Measurements from ENCODE around the gene RPS2. TPM values are rescaled to one million over a fixed set of nuclear protein-coding genes. Genes with fewer than 3 reads are reported as not detected.
A peak's percentile ranks its signal among the peaks of the same experiment; 100 is the strongest.
"Not testable (repeated sequence)": the region's sequence is repeated elsewhere in the genome, so short reads cannot be mapped to it uniquely, and the experiment has no call there.

Gene RPS2
- total RNA-seq, 1 donor from 2014 or later: 1,669 TPM

- no peak for DNase-seq (ENCODE audit: low spot score)
Observed at GRCh38 chr16:1963806-1964505, 670 bp downstream of the RPS2 start.

GRCh38 chr16:1962161-1963153 lies 2.2 kb downstream of the RPS2 start:
- DNase-seq (ENCODE audit: low spot score): not testable (repeated sequence)

GRCh38 chr16:1961651-1962067 lies 3.0 kb downstream of the RPS2 start:
- DNase-seq (ENCODE audit: low spot score): no peak

GRCh38 chr16:1960665-1961630 lies 3.7 kb downstream of the RPS2 start:
- no peak for DNase-seq (ENCODE audit: low spot score)

- DNase-seq (ENCODE audit: low spot score): peak; percentile 89
Observed at GRCh38 chr16:1959269-1960039, 5.2 kb downstream of the RPS2 start, which contains the start of gene NDUFB10. Gene NDUFB10, plus strand, starts transcription at chr16:1959538. Its CDS starts 87 bp downstream, at chr16:1959625.

GRCh38 chr16:1958715-1959268 lies 5.8 kb downstream of the RPS2 start:
- DNase-seq (ENCODE audit: low spot score): no peak

- DNase-seq (ENCODE audit: low spot score): not testable (repeated sequence)
Observed at GRCh38 chr16:1958143-1958491, 6.5 kb downstream of the RPS2 start.

- DNase-seq (ENCODE audit: low spot score): not testable (repeated sequence)
Observed at GRCh38 chr16:1957434-1958142, 7.0 kb downstream of the RPS2 start.

- DNase-seq (ENCODE audit: low spot score): no peak
Observed at GRCh38 chr16:1953734-1954133, 10.9 kb downstream of the RPS2 start.

GRCh38 chr16:1950559-1950958 lies 14.1 kb downstream of the RPS2 start:
- DNase-seq (ENCODE audit: low spot score): no peak

GRCh38 chr16:1950047-1950446 lies 14.6 kb downstream of the RPS2 start:
- no peak for DNase-seq (ENCODE audit: low spot score)

GRCh38 chr16:1949507-1949906 lies 15.1 kb downstream of the RPS2 start:
- DNase-seq (ENCODE audit: low spot score): no peak

GRCh38 chr16:1947369-1947670 lies 17.3 kb downstream of the RPS2 start:
- no peak for DNase-seq (ENCODE audit: low spot score)

GRCh38 chr16:1946495-1947368 lies 17.9 kb downstream of the RPS2 start:
- no peak for DNase-seq (ENCODE audit: low spot score)

GRCh38 chr16:1945559-1946391 lies 18.9 kb downstream of the RPS2 start:
- no peak for DNase-seq (ENCODE audit: low spot score)

- no peak for DNase-seq (ENCODE audit: low spot score)
Observed at GRCh38 chr16:1944612-1945199, 19.9 kb downstream of the RPS2 start.
